Kidney (tissue), 14 donors: ENCODE results near the gene ZNF628. TPM values are rescaled to one million over a fixed set of nuclear protein-coding genes. Genes with fewer than 3 reads are reported as not detected.

Source experiments
- DNase-seq, 5 donors: peaks; one replicate each; pipeline ENCODE4 v3.0.0-alpha.2; 2013 to 2020
- FAIRE-seq: peaks from 2 replicates; lab custom pipeline; 2012; peaks lifted over from hg19 to GRCh38; lab: Jason Lieb, UNC
- H3K27ac ChIP-seq, 2 donors: one replicate each; pipeline ENCODE4 v1.7.0; 2013; ENCODE audit warnings: low read depth in 2 of 2, low read length in 2 of 2, inconsistent platforms in 1 of 2
- H3K27me3 ChIP-seq: one replicate; pipeline ENCODE4 v1.7.1; 2013; ENCODE audit warnings: low read length, inconsistent platforms; ENCODE audit not compliant: control insufficient read depth, insufficient read depth
- H3K36me3 ChIP-seq, 3 donors: one replicate each; pipeline versions ENCODE4 v1.7.0 to v1.7.1; 2013; ENCODE audit warnings: low read length in 3 of 3, control low read depth in 1 of 3, inconsistent platforms in 1 of 3; ENCODE audit not compliant: insufficient read depth in 3 of 3, control insufficient read depth in 2 of 3
- H3K4me1 ChIP-seq, 3 donors: one replicate each; pipeline versions ENCODE4 v1.7.0 to v1.7.1; 2013; ENCODE audit warnings: low read length in 3 of 3, inconsistent platforms in 1 of 3, low read depth in 1 of 3; ENCODE audit not compliant: control insufficient read depth in 2 of 3, insufficient read depth in 2 of 3
- H3K4me3 ChIP-seq, 3 donors: one replicate each; pipeline versions ENCODE4 v1.7.0 to v1.8.1; 2013; ENCODE audit warnings: low read length in 3 of 3, control low read depth in 1 of 3, inconsistent platforms in 1 of 3
- H3K9ac ChIP-seq, 3 donors: one replicate each; pipeline versions ENCODE4 v1.7.0 to v1.7.1; 2013; ENCODE audit warnings: low read length in 3 of 3, control low read depth in 1 of 3, inconsistent platforms in 1 of 3
- H3K9me3 ChIP-seq, 3 donors: one replicate each; pipeline versions ENCODE4 v1.7.0 to v1.7.1; 2013; ENCODE audit warnings: low read length in 3 of 3, control low read depth in 1 of 3, inconsistent platforms in 1 of 3; ENCODE audit not compliant: control insufficient read depth in 2 of 3, insufficient read depth in 1 of 3
- CTCF ChIP-seq: IDR thresholded peaks from 3 replicates; pipeline ENCODE4 v1.5.1; 2012; ENCODE audit warnings: mild to moderate bottlenecking, moderate library complexity, borderline replicate concordance; ENCODE audit not compliant: insufficient read depth; ENCODE audit errors: extremely low read depth
- intact Hi-C: fragments of 100-400 bp; cut with DNase I; formaldehyde crosslinking; loops from one replicate; pipeline ENCODE4 v1.11.1; 2022
- polyA plus RNA-seq: library from polyadenylated mRNA; stranded (reverse); fragments of 350-450 nt; fragmentation: Illumina TruSeq; extraction: RNeasy Lipid Tissue Mini Kit (QIAGEN cat#74804); gene quantifications from one replicate; pipeline ENCODE4 v1.2.3, GENCODE V29; 2014; ENCODE audit warnings: low read depth, low replicate concordance; ENCODE audit not compliant: insufficient read depth
- total RNA-seq: library from RNA; stranded (reverse); fragmentation: NEBNext Ultra II Directional; extraction: Animal tissue kit (Norgen Biotek cat#: 25700); gene quantifications from one replicate; pipeline ENCODE4 v1.2.1, GENCODE V29; 2021
- donor health status: control.
- donor health status: control.
- donor health status: control.
- donor health status: control.
- donor health status: control.
- donor health status: DM: yes; HTN: yes; CAD: no.
- donor health status: Normal renal cell carcinoma (clear cell type).

ZNF628 gene
- total and polyA plus RNA-seq, 2 donors from 2014 or later: 2.3 to 12.0 TPM

GRCh38 chr19:55479451-55480230, 3.2 kb downstream of the ZNF628 start:
- Histone ChIP-seq H3K9ac (no peak overlapping the region), H3K9me3 (no peaks in the 10 kb centered on the region), H3K4me3 (no peak overlapping the region), H3K27ac (peak overlapping the region in 1 of 2 donors; percentile 43), H3K36me3 (no peaks in the 10 kb centered on the region), H3K4me1 (peaks cover 2 to 30% (median 23%) of the 10 kb centered on the region in 3 donors), H3K27me3 (no peaks in the 10 kb centered on the region)
- FAIRE-seq (no peak), DNase-seq (no peak)
- TF ChIP-seq CTCF: no peak
- intact Hi-C loops: no loop called here

- Histone ChIP-seq H3K4me3 (no peak overlapping the region), H3K9me3 (no peaks in the 10 kb centered on the region), H3K36me3 (no peaks in the 10 kb centered on the region), H3K27ac (no peak overlapping the region), H3K27me3 (no peaks in the 10 kb centered on the region), H3K4me1 (peaks cover 0 to 25% (median 16%) of the 10 kb centered on the region in 3 donors), H3K9ac (no peak overlapping the region)
- intact Hi-C loops: no loop called here
- no peak for TF ChIP-seq CTCF
- no peak for FAIRE-seq
- peak in 2 of 5 donors; percentile 53 to 75 for DNase-seq
Measured at GRCh38 chr19:55481148-55481793, 4.9 kb downstream of the ZNF628 start.

GRCh38 chr19:55481794-55482155, 5.4 kb downstream of the ZNF628 start:
- intact Hi-C loops: no loop called here
- no peak for FAIRE-seq
- no peak overlapping the region for H3K27ac ChIP-seq
- H3K9ac ChIP-seq: no peak overlapping the region
- no peaks in the 10 kb centered on the region for H3K27me3 ChIP-seq
- H3K9me3 ChIP-seq: no peaks in the 10 kb centered on the region
- peaks cover 0 to 26% (median 17%) of the 10 kb centered on the region in 3 donors for H3K4me1 ChIP-seq
- no peak for TF ChIP-seq CTCF
- H3K4me3 ChIP-seq: no peak overlapping the region
- no peaks in the 10 kb centered on the region for H3K36me3 ChIP-seq
- peak in 2 of 5 donors; percentile 51 to 83 for DNase-seq
